HG02642 (cell line): Measurements from ENCODE around the gene IGSF8.

Experiments
- ATAC-seq: cut with Tn5 transposase; IDR thresholded peaks from one replicate; pipeline ENCODE4 v1.9.1; 2021; ENCODE audit warnings: mild to moderate bottlenecking; ENCODE audit not compliant: unreplicated experiment, poor library complexity

IGSF8 gene

DNA sequence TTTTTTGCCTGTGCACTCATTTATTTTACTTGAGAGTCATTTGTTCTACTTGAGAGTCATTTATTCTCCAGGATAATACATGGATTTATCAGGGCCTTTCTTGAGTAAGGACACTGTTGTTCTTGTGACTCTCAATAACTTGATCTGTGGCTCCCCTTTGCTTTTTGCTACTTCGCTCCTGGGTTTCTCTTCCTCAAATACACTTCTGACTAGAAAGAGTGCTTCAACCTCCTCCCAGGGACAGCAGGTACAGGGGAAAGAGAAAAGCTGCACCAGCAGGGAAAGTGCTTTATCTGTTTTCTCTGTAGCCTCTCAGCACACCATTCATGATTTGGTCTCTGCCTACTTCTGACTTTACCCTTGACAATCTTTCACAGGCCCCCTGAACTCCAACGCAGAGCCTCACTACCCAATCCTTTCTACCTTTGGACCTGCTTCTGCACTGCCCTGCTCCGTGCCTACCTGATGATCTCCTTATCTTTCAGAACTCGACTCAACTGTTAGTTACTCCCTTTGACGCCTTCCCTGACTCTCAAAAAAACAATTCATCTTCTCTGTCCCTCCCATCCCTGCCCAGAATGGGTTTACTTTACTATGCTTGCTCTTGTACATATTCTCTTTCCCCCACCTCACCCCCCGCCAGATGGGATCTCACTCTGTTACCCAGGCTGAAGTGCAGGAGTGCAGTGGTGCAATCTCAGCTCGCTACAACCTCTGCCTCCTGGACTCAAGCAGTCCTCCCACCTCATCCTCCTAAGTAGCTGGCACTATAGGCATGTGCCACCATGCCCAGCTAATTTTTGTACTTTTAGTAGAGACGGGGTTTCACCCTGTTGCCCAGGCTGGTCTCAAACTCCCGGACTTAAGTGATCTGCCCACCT is 51.1 kb downstream of the IGSF8 start:
- peak; percentile 49 for ATAC-seq

GRCh38 chr1:160046494-160047110 is 51.8 kb downstream of the IGSF8 start:
- ATAC-seq = peak; percentile 70

- ATAC-seq = no peak
Measured at GRCh38 chr1:160045653-160046052, 52.8 kb downstream of the IGSF8 start.

GRCh38 chr1:160043543-160043942 is 54.9 kb downstream of the IGSF8 start:
- ATAC-seq = no peak
